ENCODE results near the gene UBAC1.
"Not testable (repeated sequence)": the region's sequence is repeated elsewhere in the genome, so short reads cannot be mapped to it uniquely, and the experiment has no call there.

The UBAC1 gene

GRCh38 chr9:135892327-135892726, 68.8 kb downstream of the UBAC1 start:
- WGBS (ENCODE audit: insufficient coverage), result 94% methylated on average over 3 of the region's 6 CpGs
- POLR2A ChIA-PET; H3K27me3 ChIP-seq (replicated peaks in 2 of 5; ENCODE audit: control insufficient read depth in 4 of 5, insufficient read depth in 5 of 5, low read length in 4 of 5); H3K4me3 ChIP-seq (ENCODE audit: control insufficient read depth in 1 of 7, extremely low read depth in 1 of 7, insufficient read depth in 4 of 7, low read depth in 2 of 7, low read length in 6 of 7); DNase-seq; H3K9me3 ChIP-seq (ENCODE audit: control extremely low read depth in 1 of 5, control insufficient read depth in 4 of 5, insufficient read depth in 2 of 5, low read depth in 1 of 5, low read length in 4 of 5); H3K27ac ChIP-seq (ENCODE audit: insufficient read depth in 1 of 2, low read depth in 1 of 2, low read length in 2 of 2, poor library complexity in 1 of 2, severe bottlenecking in 2 of 2); CTCF ChIA-PET; H3K36me3 ChIP-seq (ENCODE audit: control insufficient read depth in 4 of 4, insufficient read depth in 4 of 4, low read length in 3 of 4): not testable (repeated sequence)
- peaks cover 0 to 31% (median 27%) of the 10 kb centered on the region in 4 experiments for H3K4me1 ChIP-seq (ENCODE audit: control extremely low read depth in 1 of 4, control insufficient read depth in 4 of 4, insufficient read depth in 4 of 4, low read length in 3 of 4)

GRCh38 chr9:135891027-135891631, 70.0 kb downstream of the UBAC1 start:
- Histone ChIP-seq H3K27ac (ENCODE audit: insufficient read depth in 1 of 2, low read depth in 1 of 2, low read length in 2 of 2, poor library complexity in 1 of 2, severe bottlenecking in 2 of 2) (no peak overlapping the region), H3K9me3 (ENCODE audit: control extremely low read depth in 1 of 5, control insufficient read depth in 4 of 5, insufficient read depth in 2 of 5, low read depth in 1 of 5, low read length in 4 of 5) (peaks cover 0 to 5% (median 0%) of the 10 kb centered on the region in 5 experiments), H3K4me3 (ENCODE audit: control insufficient read depth in 1 of 7, extremely low read depth in 1 of 7, insufficient read depth in 4 of 7, low read depth in 2 of 7, low read length in 6 of 7) (no peak overlapping the region), H3K36me3 (ENCODE audit: control insufficient read depth in 4 of 4, insufficient read depth in 4 of 4, low read length in 3 of 4) (no peaks in the 10 kb centered on the region), H3K4me1 (ENCODE audit: control extremely low read depth in 1 of 4, control insufficient read depth in 4 of 4, insufficient read depth in 4 of 4, low read length in 3 of 4) (peaks cover 0 to 40% (median 34%) of the 10 kb centered on the region in 4 experiments), H3K27me3 (replicated peaks in 2 of 5; ENCODE audit: control insufficient read depth in 4 of 5, insufficient read depth in 5 of 5, low read length in 4 of 5) (no peaks in the 10 kb centered on the region)
- POLR2A ChIA-PET, result interaction anchor here (1.2 kb wide), 1 partner anchor 10 kb away, joined by 3 read pairs; no protein-coding TSS in a partner anchor
- WGBS (ENCODE audit: insufficient coverage), result 90% methylated on average over 4 of the region's 8 CpGs
- CTCF ChIA-PET, result interaction anchor here (1.3 kb wide), 2 partner anchors 26 to 76 kb away, joined by 5 read pairs; no protein-coding TSS in a partner anchor
- DNase-seq, result no peak

GRCh38 chr9:135890190-135891026, 70.8 kb downstream of the UBAC1 start:
- H3K27me3 ChIP-seq (replicated peaks in 2 of 5; ENCODE audit: control insufficient read depth in 4 of 5, insufficient read depth in 5 of 5, low read length in 4 of 5), result no peaks in the 10 kb centered on the region
- no peak for DNase-seq
- no peak overlapping the region for H3K4me3 ChIP-seq (ENCODE audit: control insufficient read depth in 1 of 7, extremely low read depth in 1 of 7, insufficient read depth in 4 of 7, low read depth in 2 of 7, low read length in 6 of 7)
- 96% methylated on average over 16 of the region's 18 CpGs for WGBS (ENCODE audit: insufficient coverage)
- ChIA-PET POLR2A (interaction anchor here (1.2 kb wide), 1 partner anchor 10 kb away, joined by 3 read pairs; no protein-coding TSS in a partner anchor), CTCF (interaction anchor here (0.6 to 1.3 kb wide), 3 partner anchors 25 to 77 kb away, joined by 3 to 5 read pairs (median 5); no protein-coding TSS in a partner anchor)
- peaks cover 0 to 43% (median 37%) of the 10 kb centered on the region in 4 experiments for H3K4me1 ChIP-seq (ENCODE audit: control extremely low read depth in 1 of 4, control insufficient read depth in 4 of 4, insufficient read depth in 4 of 4, low read length in 3 of 4)
- H3K27ac ChIP-seq (ENCODE audit: insufficient read depth in 1 of 2, low read depth in 1 of 2, low read length in 2 of 2, poor library complexity in 1 of 2, severe bottlenecking in 2 of 2), result no peak overlapping the region
- no peaks in the 10 kb centered on the region for H3K36me3 ChIP-seq (ENCODE audit: control insufficient read depth in 4 of 4, insufficient read depth in 4 of 4, low read length in 3 of 4)
- peaks cover 0 to 5% (median 0%) of the 10 kb centered on the region in 5 experiments for H3K9me3 ChIP-seq (ENCODE audit: control extremely low read depth in 1 of 5, control insufficient read depth in 4 of 5, insufficient read depth in 2 of 5, low read depth in 1 of 5, low read length in 4 of 5)

- peaks cover 0 to 50% (median 39%) of the 10 kb centered on the region in 4 experiments for H3K4me1 ChIP-seq (ENCODE audit: control extremely low read depth in 1 of 4, control insufficient read depth in 4 of 4, insufficient read depth in 4 of 4, low read length in 3 of 4)
- H3K9me3 ChIP-seq (ENCODE audit: control extremely low read depth in 1 of 5, control insufficient read depth in 4 of 5, insufficient read depth in 2 of 5, low read depth in 1 of 5, low read length in 4 of 5), result no peaks in the 10 kb centered on the region
- H3K4me3 ChIP-seq (ENCODE audit: control insufficient read depth in 1 of 7, extremely low read depth in 1 of 7, insufficient read depth in 4 of 7, low read depth in 2 of 7, low read length in 6 of 7), result no peak overlapping the region
- DNase-seq, result no peak
- ChIA-PET POLR2A (no interaction called here), CTCF (interaction anchor here (0.6 to 1.9 kb wide), 2 partner anchors 23 to 56 kb away, joined by 3 read pairs; no protein-coding TSS in a partner anchor)
- H3K27me3 ChIP-seq (replicated peaks in 2 of 5; ENCODE audit: control insufficient read depth in 4 of 5, insufficient read depth in 5 of 5, low read length in 4 of 5), result no peaks in the 10 kb centered on the region
- H3K27ac ChIP-seq (ENCODE audit: insufficient read depth in 1 of 2, low read depth in 1 of 2, low read length in 2 of 2, poor library complexity in 1 of 2, severe bottlenecking in 2 of 2), result no peak overlapping the region
- H3K36me3 ChIP-seq (ENCODE audit: control insufficient read depth in 4 of 4, insufficient read depth in 4 of 4, low read length in 3 of 4), result no peaks in the 10 kb centered on the region
- 91% methylated on average over 8 of the region's 19 CpGs for WGBS (ENCODE audit: insufficient coverage)
These were observed 71.5 kb downstream of the UBAC1 start for GRCh38 chr9:135889564-135890189.

- Histone ChIP-seq H3K27ac (ENCODE audit: insufficient read depth in 1 of 2, low read depth in 1 of 2, low read length in 2 of 2, poor library complexity in 1 of 2, severe bottlenecking in 2 of 2) (no peak overlapping the region), H3K9me3 (ENCODE audit: control extremely low read depth in 1 of 5, control insufficient read depth in 4 of 5, insufficient read depth in 2 of 5, low read depth in 1 of 5, low read length in 4 of 5) (no peaks in the 10 kb centered on the region), H3K4me3 (ENCODE audit: control insufficient read depth in 1 of 7, extremely low read depth in 1 of 7, insufficient read depth in 4 of 7, low read depth in 2 of 7, low read length in 6 of 7) (no peak overlapping the region), H3K36me3 (ENCODE audit: control insufficient read depth in 4 of 4, insufficient read depth in 4 of 4, low read length in 3 of 4) (no peaks in the 10 kb centered on the region), H3K27me3 (replicated peaks in 2 of 5; ENCODE audit: control insufficient read depth in 4 of 5, insufficient read depth in 5 of 5, low read length in 4 of 5) (no peaks in the 10 kb centered on the region), H3K4me1 (ENCODE audit: control extremely low read depth in 1 of 4, control insufficient read depth in 4 of 4, insufficient read depth in 4 of 4, low read length in 3 of 4) (peaks cover 0 to 52% (median 39%) of the 10 kb centered on the region in 4 experiments)
- ChIA-PET CTCF (interaction anchor here (1.0 to 1.9 kb wide), 3 partner anchors 20 to 78 kb away, joined by 3 read pairs; no protein-coding TSS in a partner anchor), POLR2A (no interaction called here)
- DNase-seq, result no peak
- WGBS (ENCODE audit: insufficient coverage), result 97% methylated on average over 9 of the region's 13 CpGs
These were observed 72.3 kb downstream of the UBAC1 start for GRCh38 chr9:135888766-135889394.

GRCh38 chr9:135888126-135888765, 72.9 kb downstream of the UBAC1 start:
- peaks cover 0 to 52% (median 39%) of the 10 kb centered on the region in 4 experiments for H3K4me1 ChIP-seq (ENCODE audit: control extremely low read depth in 1 of 4, control insufficient read depth in 4 of 4, insufficient read depth in 4 of 4, low read length in 3 of 4)
- ChIA-PET CTCF (interaction anchor here (1.0 to 1.9 kb wide), 3 partner anchors 19 to 78 kb away, joined by 3 read pairs; no protein-coding TSS in a partner anchor), POLR2A (interaction anchor here (0.6 kb wide), 1 partner anchor 258 kb away, joined by 3 read pairs; no protein-coding TSS in a partner anchor)
- no peaks in the 10 kb centered on the region for H3K36me3 ChIP-seq (ENCODE audit: control insufficient read depth in 4 of 4, insufficient read depth in 4 of 4, low read length in 3 of 4)
- DNase-seq, result no peak
- peak overlapping the region in 3 of 7 experiments; percentile 44 to 66 (median 49) for H3K4me3 ChIP-seq (ENCODE audit: control insufficient read depth in 1 of 7, extremely low read depth in 1 of 7, insufficient read depth in 4 of 7, low read depth in 2 of 7, low read length in 6 of 7)
- 91% methylated on average over 22 of the region's 22 CpGs for WGBS (ENCODE audit: insufficient coverage)
- H3K9me3 ChIP-seq (ENCODE audit: control extremely low read depth in 1 of 5, control insufficient read depth in 4 of 5, insufficient read depth in 2 of 5, low read depth in 1 of 5, low read length in 4 of 5), result no peaks in the 10 kb centered on the region
- no peaks in the 10 kb centered on the region for H3K27me3 ChIP-seq (replicated peaks in 2 of 5; ENCODE audit: control insufficient read depth in 4 of 5, insufficient read depth in 5 of 5, low read length in 4 of 5)
- peak overlapping the region in 1 of 2 experiments; percentile 50 for H3K27ac ChIP-seq (ENCODE audit: insufficient read depth in 1 of 2, low read depth in 1 of 2, low read length in 2 of 2, poor library complexity in 1 of 2, severe bottlenecking in 2 of 2)

Measured in common myeloid progenitor, CD34-positive (primary cell).